H9 (cell line): ENCODE data around the gene SSBP3. TPM values are rescaled to one million over a fixed set of nuclear protein-coding genes. Genes with fewer than 3 reads are reported as not detected.

Source experiments
- DNase-seq: peaks from one replicate; pipeline ENCODE4 v3.0.0-alpha.2; 2017
- H2AFZ ChIP-seq: one replicate; pipeline ENCODE4 v1.6.1; 2013; ENCODE audit warnings: mild to moderate bottlenecking, low read length, control low read depth, moderate library complexity
- H2AK5ac ChIP-seq: 2 replicates; pipeline ENCODE4 v1.6.1; 2013; ENCODE audit warnings: low read length, control low read depth, mixed read lengths; ENCODE audit not compliant: insufficient read length
- H2BK120ac ChIP-seq: one replicate; pipeline ENCODE4 v1.6.1; 2013; ENCODE audit warnings: low read depth, mild to moderate bottlenecking, low read length, control low read depth, inconsistent platforms; ENCODE audit not compliant: poor library complexity, severe bottlenecking
- H2BK12ac ChIP-seq: 2 replicates; pipeline ENCODE4 v1.6.1; 2013; ENCODE audit warnings: low read length, control low read depth, mixed read lengths, low read depth; ENCODE audit not compliant: insufficient read length
- H2BK15ac ChIP-seq: 2 replicates; pipeline ENCODE4 v1.6.1; 2013; ENCODE audit warnings: low read depth, low read length, control low read depth
- H2BK20ac ChIP-seq: one replicate; pipeline ENCODE4 v1.6.1; 2013; ENCODE audit warnings: low read depth, mild to moderate bottlenecking, low read length, control low read depth, inconsistent platforms; ENCODE audit not compliant: poor library complexity, severe bottlenecking
- H2BK5ac ChIP-seq: 2 replicates; pipeline ENCODE4 v1.6.1; 2013; ENCODE audit warnings: low read length, control low read depth, mixed read lengths; ENCODE audit not compliant: insufficient read length
- H3K14ac ChIP-seq: 2 replicates; pipeline ENCODE4 v1.6.1; 2013; ENCODE audit warnings: low read length, control low read depth; ENCODE audit not compliant: insufficient read depth
- H3K18ac ChIP-seq: 2 replicates; pipeline ENCODE4 v1.6.1; 2013; ENCODE audit warnings: low read depth, mild to moderate bottlenecking, mixed read lengths, low read length, control low read depth; ENCODE audit not compliant: insufficient read length
- H3K23ac ChIP-seq: 2 replicates; pipeline ENCODE4 v1.6.1; 2013; ENCODE audit warnings: low read length, control low read depth, mixed read lengths, low read depth; ENCODE audit not compliant: insufficient read length
- H3K23me2 ChIP-seq: 2 replicates; pipeline ENCODE4 v1.6.1; 2013; ENCODE audit warnings: low read depth, mild to moderate bottlenecking, mixed read lengths, low read length, control low read depth; ENCODE audit not compliant: insufficient read length, poor library complexity, severe bottlenecking
- H3K27ac ChIP-seq: 2 replicates; pipeline ENCODE4 v1.5.1; 2013; ENCODE audit warnings: low read length, control low read depth, mixed read lengths, low read depth; ENCODE audit not compliant: insufficient read length
- H3K27me3 ChIP-seq: 2 replicates; pipeline ENCODE4 v1.6.1; 2013; ENCODE audit warnings: low read length, control low read depth, inconsistent platforms; ENCODE audit not compliant: insufficient read depth
- H3K4ac ChIP-seq: 2 replicates; pipeline ENCODE4 v1.6.1; 2013; ENCODE audit warnings: low read depth, mild to moderate bottlenecking, control low read depth, inconsistent platforms, low read length, moderate library complexity
- H3K4me1 ChIP-seq: 2 replicates; pipeline ENCODE4 v1.6.1; 2013; ENCODE audit warnings: low read length, control low read depth, inconsistent platforms; ENCODE audit not compliant: insufficient read depth
- H3K4me2 ChIP-seq: 2 replicates; pipeline ENCODE4 v1.6.1; 2013; ENCODE audit warnings: low read length, control low read depth, mixed read lengths; ENCODE audit not compliant: insufficient read length, insufficient read depth
- H3K56ac ChIP-seq: 2 replicates; pipeline ENCODE4 v1.6.1; 2013; ENCODE audit warnings: low read depth, mild to moderate bottlenecking, mixed read lengths, low read length, control low read depth; ENCODE audit not compliant: insufficient read length
- H3K79me1 ChIP-seq: 2 replicates; pipeline ENCODE4 v1.6.1; 2013; ENCODE audit warnings: low read depth, mild to moderate bottlenecking, moderate library complexity, low read length, control low read depth, inconsistent platforms; ENCODE audit not compliant: insufficient read depth, poor library complexity, severe bottlenecking
- H3K79me2 ChIP-seq: 2 replicates; pipeline ENCODE4 v1.6.1; 2013; ENCODE audit warnings: low read length, control low read depth, inconsistent platforms; ENCODE audit not compliant: insufficient read depth
- H3K9ac ChIP-seq: 2 replicates; pipeline ENCODE4 v1.6.1; 2013; ENCODE audit warnings: low read length, control low read depth, mixed read lengths; ENCODE audit not compliant: insufficient read length; ENCODE audit errors: extremely low read depth
- H3K9me3 ChIP-seq: one replicate; pipeline ENCODE4 v1.6.1; 2013; ENCODE audit warnings: low read depth, low read length, inconsistent platforms; ENCODE audit not compliant: control insufficient read depth
- H3T11ph ChIP-seq: one replicate; pipeline ENCODE4 v1.6.1; 2013; ENCODE audit warnings: mild to moderate bottlenecking, low read length, control low read depth, inconsistent platforms
- H4K20me1 ChIP-seq: one replicate; pipeline ENCODE4 v1.6.1; 2013; ENCODE audit not compliant: control insufficient read depth, insufficient read length, insufficient read depth
- H4K5ac ChIP-seq: 2 replicates; pipeline ENCODE4 v1.6.1; 2013; ENCODE audit warnings: low read depth, mild to moderate bottlenecking, mixed read lengths, low read length, control low read depth; ENCODE audit not compliant: insufficient read length
- H4K8ac ChIP-seq: replicated peaks from 2 replicates; pipeline ENCODE4 v1.6.1; 2013; ENCODE audit warnings: low read length, control low read depth, mixed read lengths, low read depth; ENCODE audit not compliant: insufficient read length
- H4K91ac ChIP-seq: 2 replicates; pipeline ENCODE4 v1.6.1; 2013; ENCODE audit warnings: low read depth, mild to moderate bottlenecking, moderate library complexity, mixed read lengths, low read length, control low read depth; ENCODE audit not compliant: insufficient read length
- H3K27ac Mint-ChIP-seq, 3 experiments: 2 replicates in 2 of 3; 3 replicates in 1 of 3; pipeline ENCODE4 v1.8.0; 2020 to 2021; ENCODE audit warnings: mixed read lengths in 3 of 3, mild to moderate bottlenecking in 1 of 3, moderate library complexity in 1 of 3
- H3K27me3 Mint-ChIP-seq: 2 replicates; pipeline ENCODE4 v1.8.0; 2021; ENCODE audit warnings: low read depth, mild to moderate bottlenecking, moderate library complexity, mixed read lengths
- H3K36me3 Mint-ChIP-seq, 3 experiments: 2 replicates in 2 of 3; 3 replicates in 1 of 3; pipeline ENCODE4 v1.8.0; 2020 to 2021; ENCODE audit warnings: low read depth in 3 of 3, mixed read lengths in 3 of 3; ENCODE audit not compliant: insufficient read depth in 1 of 3
- H3K4me1 Mint-ChIP-seq, 2 experiments: 2 replicates each; pipeline ENCODE4 v1.8.0; 2020; ENCODE audit warnings: mixed read lengths in 2 of 2
- H3K4me3 Mint-ChIP-seq, 2 experiments: 2 replicates in 1 of 2; 3 replicates in 1 of 2; pipeline ENCODE4 v1.8.0; 2020 to 2021; ENCODE audit warnings: mild to moderate bottlenecking in 2 of 2, mixed read lengths in 2 of 2, moderate library complexity in 1 of 2
- H3K9me3 Mint-ChIP-seq, 2 experiments: 2 replicates in 1 of 2; 3 replicates in 1 of 2; pipeline ENCODE4 v1.8.0; 2020; ENCODE audit warnings: mild to moderate bottlenecking in 2 of 2, mixed read lengths in 2 of 2, moderate library complexity in 1 of 2
- CTCF ChIP-seq: fragments of 200-600 bp; sonication (generic); conservative IDR thresholded peaks from 3 replicates; pipeline ENCODE4 v1.8.0; 2021; ENCODE audit warnings: antibody characterized with exemption, mild to moderate bottlenecking
- WGBS: extraction: QIAGEN DNeasy Blood & Tissue Kit; methylation state at CpG from one replicate; pipeline ENCODE4 v1.1.7; 2013; ENCODE audit warnings: missing lambda C conversion rate, low lambda C conversion rate, mixed read lengths; ENCODE audit not compliant: insufficient read length; ENCODE audit errors: extremely low coverage; 5-methylcytosine and 5-hydroxymethylcytosine counted together
- total RNA-seq: library from RNA; stranded (reverse); gene quantifications from 2 replicates; pipeline ENCODE4 v1.2.1, GENCODE V29; 2021

SSBP3 gene
- total RNA-seq, 1 experiment from 2014 or later: 126 TPM

GRCh38 chr1:54371038-54371941 is 34.9 kb downstream of the SSBP3 start:
- no peak overlapping the region for H3K27ac ChIP-seq
- H3K9me3 Mint-ChIP-seq: no peaks in the 10 kb centered on the region
- H3K23ac ChIP-seq: no peak overlapping the region
- H3K27ac Mint-ChIP-seq: peak overlapping the region; percentile 7 to 44 (median 17); a peak in 4 of 7 replicates
- no peak overlapping the region for H4K91ac ChIP-seq
- H3K9me3 ChIP-seq: no peaks in the 10 kb centered on the region
- no peak overlapping the region for H2BK12ac ChIP-seq
- no peak for TF ChIP-seq CTCF
- peaks cover 44% of the 10 kb centered on the region; the same call in 1 of the 2 replicates for H3K79me2 ChIP-seq
- H3K4me3 Mint-ChIP-seq: no peak overlapping the region
- WGBS: no CpG with 5 or more reads among the region's 17 CpGs
- H3T11ph ChIP-seq: no peak overlapping the region
- no peak overlapping the region for H3K4ac ChIP-seq
- H3K4me2 ChIP-seq: no peak overlapping the region
- H4K5ac ChIP-seq: no peak overlapping the region
- no peak overlapping the region for H3K56ac ChIP-seq
- H2AFZ ChIP-seq: no peak overlapping the region
- peaks cover 5% of the 10 kb centered on the region for H3K79me1 ChIP-seq
- peaks cover 60 to 70% of the 10 kb centered on the region in 2 experiments for H3K4me1 Mint-ChIP-seq
- no peaks in the 10 kb centered on the region for H3K27me3 Mint-ChIP-seq
- no peaks in the 10 kb centered on the region for H3K27me3 ChIP-seq
- no peak overlapping the region for H3K9ac ChIP-seq
- DNase-seq: no peak
- no peaks in the 10 kb centered on the region for H3K23me2 ChIP-seq
- no peaks in the 10 kb centered on the region for H4K20me1 ChIP-seq
- H2BK5ac ChIP-seq: no peak overlapping the region
- no peak overlapping the region for H2BK15ac ChIP-seq
- no peak overlapping the region for H3K14ac ChIP-seq
- H2BK120ac ChIP-seq: no peak overlapping the region
- peaks cover 22 to 44% (median 26%) of the 10 kb centered on the region in 3 experiments; a peak in 6 of 7 replicates for H3K36me3 Mint-ChIP-seq
- no peak overlapping the region for H3K18ac ChIP-seq
- H2AK5ac ChIP-seq: no peak overlapping the region
- H3K4me1 ChIP-seq: peaks cover 17% of the 10 kb centered on the region; the same call in 1 of the 2 replicates
- no peak overlapping the region for H4K8ac ChIP-seq
- H2BK20ac ChIP-seq: no peak overlapping the region
